Measurements from ENCODE around the gene DICER1.

The DICER1 gene

DNA sequence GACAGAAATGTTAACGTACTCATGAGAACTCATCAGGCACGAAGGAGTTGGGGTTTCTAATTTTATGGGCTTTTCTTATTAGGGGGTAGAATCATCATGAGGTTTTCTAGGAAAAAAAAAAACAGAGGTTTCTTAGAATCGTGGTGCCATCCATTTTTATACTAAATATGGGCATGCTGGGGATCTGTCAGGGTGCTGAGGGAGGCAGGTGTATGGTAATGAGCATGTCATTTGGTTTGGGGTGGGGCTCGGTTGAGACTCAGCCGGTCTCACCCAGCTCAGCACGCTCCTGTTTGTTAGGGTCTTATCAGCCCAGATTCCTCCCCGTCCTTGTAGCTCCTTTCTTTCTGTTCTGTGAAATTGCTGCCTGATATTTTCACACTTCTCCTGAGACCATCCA, 98.2 kb downstream of the DICER1 start:
- DNase-seq (ENCODE audit: low read depth in 2 of 2): no peak

DNA sequence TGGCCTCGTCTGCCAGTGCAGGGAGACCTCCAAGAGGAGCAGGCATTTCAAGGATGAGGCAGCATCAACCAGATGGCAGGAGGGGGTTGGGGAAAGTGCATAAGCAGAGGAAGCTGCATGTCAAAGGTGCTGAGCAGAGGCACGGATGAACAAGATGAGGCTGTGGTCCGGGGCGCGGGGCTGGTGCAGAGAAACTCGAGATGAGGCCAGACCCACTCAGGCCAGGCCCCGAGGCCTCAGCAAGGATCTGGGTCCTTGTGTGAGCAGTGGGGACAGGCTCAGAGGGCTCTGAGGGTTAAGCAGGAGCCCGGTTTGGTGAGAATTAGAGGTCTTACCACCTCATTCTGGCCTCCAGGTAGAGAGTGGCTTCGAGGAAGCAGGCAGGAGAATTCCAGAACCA, 98.8 kb downstream of the DICER1 start:
- DNase-seq (ENCODE audit: low read depth in 2 of 2): no peak

DNA sequence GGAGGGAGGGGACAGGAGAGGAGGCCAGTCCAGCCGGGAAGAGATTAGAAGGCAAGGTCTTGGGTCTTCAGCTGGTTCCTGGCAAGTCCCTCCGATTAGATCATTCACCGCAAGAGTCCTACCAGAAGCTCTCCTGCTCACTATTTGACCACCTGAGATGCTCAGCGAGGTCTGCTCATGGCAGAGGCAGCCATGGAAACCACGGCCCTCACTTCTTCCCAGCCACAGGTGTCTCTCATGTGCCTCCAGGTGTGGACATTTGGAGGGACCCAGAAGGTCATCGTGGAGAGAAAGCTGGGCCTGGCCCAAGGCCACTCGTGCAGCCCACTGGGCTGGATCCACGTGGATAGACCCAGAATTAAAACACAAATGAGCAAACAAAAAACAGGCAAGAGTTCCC, 99.5 kb downstream of the DICER1 start:
- no peak for DNase-seq (ENCODE audit: low read depth in 2 of 2)

GRCh38 chr14:95057147-95057546, 100.2 kb downstream of the DICER1 start:
- DNase-seq (ENCODE audit: low read depth in 2 of 2): no peak

DNA sequence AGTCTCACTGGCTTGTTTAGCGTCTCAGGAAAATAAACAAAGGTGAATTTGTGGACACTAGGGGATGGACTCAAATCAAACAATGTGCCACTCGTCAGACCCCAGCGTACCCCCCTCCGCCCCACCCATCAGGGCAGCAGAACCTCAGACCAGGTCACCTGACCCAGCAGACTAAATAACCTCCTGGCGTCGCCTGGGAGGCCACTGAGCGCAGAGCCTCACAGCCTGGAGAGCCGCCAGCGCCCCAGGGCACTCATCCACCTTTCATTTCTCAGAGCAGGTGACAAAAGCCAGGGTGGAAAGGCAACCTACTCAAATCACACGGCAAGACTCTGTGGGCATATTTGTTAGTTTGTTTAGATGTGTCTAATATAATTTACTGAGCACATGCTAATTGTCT, 100.9 kb downstream of the DICER1 start:
- DNase-seq (ENCODE audit: low read depth in 2 of 2): no peak

DNA sequence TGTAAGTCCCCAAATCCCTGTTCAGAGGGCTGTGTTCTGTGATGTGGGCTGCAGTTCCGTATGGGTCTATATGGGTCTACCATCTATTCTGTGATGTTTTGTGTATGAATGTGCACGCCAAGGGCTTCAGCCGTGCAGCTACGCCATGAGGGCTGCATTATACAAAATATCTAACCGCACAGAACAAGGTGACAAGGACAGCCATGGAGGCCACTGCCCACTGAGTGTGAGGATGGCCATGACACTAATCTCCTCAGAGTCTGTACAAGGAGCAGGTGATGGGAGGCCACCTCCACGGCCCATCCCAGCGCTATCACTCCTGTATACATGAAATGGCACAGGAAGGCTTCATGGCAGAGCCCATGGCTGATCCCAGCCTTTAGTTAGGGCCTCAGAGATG, 102.0 kb downstream of the DICER1 start:
- no peak for DNase-seq (ENCODE audit: low read depth in 2 of 2)

- DNase-seq (ENCODE audit: low read depth in 2 of 2): no peak
Measured at GRCh38 chr14:95054346-95055280, 102.7 kb downstream of the DICER1 start.

GRCh38 chr14:95052016-95052585, 105.2 kb downstream of the DICER1 start:
- DNase-seq (ENCODE audit: low read depth in 2 of 2): no peak

- no peak for DNase-seq (ENCODE audit: low read depth in 2 of 2)
Measured at GRCh38 chr14:95049952-95050351, 107.4 kb downstream of the DICER1 start.

- no peak for DNase-seq (ENCODE audit: low read depth in 2 of 2)
Measured at GRCh38 chr14:95048771-95049312, 108.5 kb downstream of the DICER1 start.

GRCh38 chr14:95047754-95048153, 109.6 kb downstream of the DICER1 start:
- DNase-seq (ENCODE audit: low read depth in 2 of 2): no peak

- DNase-seq (ENCODE audit: low read depth in 2 of 2): no peak
Measured at GRCh38 chr14:95046711-95047681, 110.3 kb downstream of the DICER1 start.

- DNase-seq (ENCODE audit: low read depth in 2 of 2): no peak
Measured at GRCh38 chr14:95045836-95046430, 111.4 kb downstream of the DICER1 start.

- DNase-seq (ENCODE audit: low read depth in 2 of 2): no peak
Measured at GRCh38 chr14:95045106-95045701, 112.1 kb downstream of the DICER1 start.

DNA sequence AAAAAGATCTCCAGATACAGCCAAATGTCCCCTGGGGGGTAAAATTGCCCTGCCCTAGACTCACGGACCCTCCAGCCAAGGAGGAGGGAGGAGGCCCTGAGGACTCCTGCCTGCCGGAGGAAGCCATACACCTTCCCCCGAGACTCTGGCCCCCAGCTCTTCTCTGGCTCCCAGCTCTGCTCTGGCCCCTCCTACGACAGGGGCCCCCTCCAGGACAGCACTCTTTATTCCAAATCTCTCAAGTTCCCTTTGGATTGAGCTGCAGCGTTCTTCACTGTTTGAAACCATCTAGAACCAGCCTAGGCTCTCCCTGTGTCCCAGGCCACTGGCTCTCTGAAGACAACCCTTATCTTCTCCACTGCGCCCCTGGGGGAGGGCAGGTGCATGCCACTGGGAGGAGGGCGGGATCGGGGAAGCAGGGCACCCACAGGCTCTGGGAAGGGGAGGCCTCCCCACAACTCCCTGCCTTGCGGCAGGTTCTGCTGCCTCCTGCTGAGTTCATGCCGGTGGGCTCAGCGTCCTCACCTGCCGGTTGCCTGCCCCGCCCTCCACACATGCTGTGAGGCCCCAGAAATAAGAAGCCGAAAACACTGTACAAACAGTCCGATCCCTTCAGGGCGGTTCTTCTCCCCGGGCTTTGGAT, 112.7 kb downstream of the DICER1 start:
- no peak for DNase-seq (ENCODE audit: low read depth in 2 of 2)

DNA sequence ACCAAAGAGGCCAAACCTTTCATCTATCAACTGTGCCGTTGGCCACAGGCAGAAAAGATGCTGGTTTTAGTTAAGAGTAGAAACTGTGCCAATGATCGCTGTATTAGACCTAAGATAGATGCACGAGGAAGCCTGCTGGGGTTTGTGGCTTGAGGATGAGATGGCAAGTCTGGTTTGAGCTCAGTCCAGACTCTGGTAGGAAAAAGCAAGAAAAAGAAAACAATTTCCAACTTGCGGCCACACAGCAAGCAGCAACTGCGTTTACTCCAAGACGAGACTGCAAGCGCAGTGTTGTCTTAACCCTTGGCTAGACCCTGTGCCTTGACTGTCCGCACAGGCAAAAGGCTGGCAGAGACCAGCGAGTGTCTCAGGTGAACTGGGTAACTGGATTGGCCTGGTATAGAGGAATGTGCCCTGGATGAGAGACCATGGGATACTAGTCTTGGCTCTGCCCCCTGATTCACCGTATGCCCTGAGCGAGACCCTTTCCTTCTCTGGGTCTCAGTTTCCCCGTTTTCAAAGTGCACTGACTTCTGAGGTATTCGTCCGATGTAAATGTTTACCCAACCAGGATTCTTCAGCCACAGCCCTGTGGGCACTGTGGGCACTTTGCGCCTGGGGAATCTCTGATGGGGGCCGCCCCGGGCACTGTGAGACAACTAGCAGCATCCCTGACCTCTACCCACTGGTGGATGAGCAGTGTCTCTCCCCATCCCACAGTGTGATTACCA, 113.4 kb downstream of the DICER1 start:
- DNase-seq (ENCODE audit: low read depth in 2 of 2): no peak

DNA sequence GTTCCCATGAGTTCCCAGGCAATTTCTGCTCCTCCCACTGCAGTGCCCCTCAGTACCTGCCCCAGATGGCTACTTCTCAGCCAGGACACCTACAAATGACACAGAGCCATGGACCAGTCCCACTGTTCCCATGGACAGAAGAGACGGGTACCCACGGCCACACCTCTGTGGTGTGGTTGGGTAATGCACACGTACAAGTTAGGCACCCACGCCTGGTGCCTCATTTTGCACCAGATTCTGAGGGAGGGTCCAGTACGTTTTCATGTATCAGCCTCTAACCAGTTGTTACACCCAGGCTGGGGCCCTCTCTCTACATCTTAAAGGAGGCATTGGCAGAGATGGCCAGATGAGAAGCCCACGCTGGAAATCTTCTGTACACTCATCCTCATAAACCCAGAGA, 114.0 kb downstream of the DICER1 start:
- no peak for DNase-seq (ENCODE audit: low read depth in 2 of 2)

DNA sequence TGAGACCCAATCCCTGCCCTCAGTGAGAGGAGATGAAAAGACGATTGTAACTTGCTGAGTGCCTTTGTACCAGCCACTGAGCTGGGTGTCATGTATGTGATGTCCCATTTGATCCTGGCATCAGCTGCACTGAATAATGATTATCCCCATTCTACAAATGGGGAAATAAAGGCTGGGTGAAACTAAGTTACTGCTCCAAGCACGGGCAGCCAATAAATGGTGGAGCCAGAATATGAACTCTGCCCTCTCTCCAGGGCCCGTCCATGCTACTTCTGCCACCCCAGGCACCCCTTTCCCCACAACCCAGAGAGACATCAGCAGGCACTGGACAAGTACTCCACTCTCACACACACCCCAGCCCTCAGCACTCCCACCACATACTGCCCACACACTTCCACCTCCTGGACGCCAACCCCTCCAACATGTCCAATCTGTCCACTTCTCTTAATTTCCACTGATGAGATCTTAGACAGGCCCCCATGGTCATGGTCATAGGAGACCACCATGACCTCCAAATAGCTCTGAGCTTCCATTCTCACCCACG, 115.8 kb downstream of the DICER1 start:
- DNase-seq (ENCODE audit: low read depth in 2 of 2): no peak

- no peak for DNase-seq (ENCODE audit: low read depth in 2 of 2)
Measured at GRCh38 chr14:95040708-95041476, 116.4 kb downstream of the DICER1 start.

Measured in stimulated activated CD8-positive, alpha-beta memory T cell treated with anti-CD3 and anti-CD28 coated beads, Interleukin-7, amount 100 ng/mL, for 1 hour (primary cell).